Measurements from ENCODE around the gene ZCCHC4. TPM values are rescaled to one million over a fixed set of nuclear protein-coding genes. Genes with fewer than 3 reads are reported as not detected.

The ZCCHC4 gene
- total RNA-seq, 1 donor from 2014 or later = 13.8 TPM

GRCh38 chr4:25376754-25377571 lies 64.4 kb downstream of the ZCCHC4 start, which contains the start of gene ANAPC4:
ANAPC4 (plus strand) TSS chr4:25377263; CDS start chr4:25377428, 165 bp downstream.
- intact Hi-C loops (cut with micrococcal nuclease) = loop anchor here (1.0 to 5.0 kb wide), 9 partner anchors 46 to 1206 kb away; partner anchors contain the start of genes DHX15, PI4K2B, SEL1L3 and SEPSECS

- intact Hi-C loops (cut with micrococcal nuclease) = loop anchor here (1.0 to 5.0 kb wide), 10 partner anchors 47 to 1479 kb away; partner anchors contain the start of genes DHX15, PI4K2B, SEL1L3 and SEPSECS
Measured at GRCh38 chr4:25377572-25378436, 65.2 kb downstream of the ZCCHC4 start.

DNA sequence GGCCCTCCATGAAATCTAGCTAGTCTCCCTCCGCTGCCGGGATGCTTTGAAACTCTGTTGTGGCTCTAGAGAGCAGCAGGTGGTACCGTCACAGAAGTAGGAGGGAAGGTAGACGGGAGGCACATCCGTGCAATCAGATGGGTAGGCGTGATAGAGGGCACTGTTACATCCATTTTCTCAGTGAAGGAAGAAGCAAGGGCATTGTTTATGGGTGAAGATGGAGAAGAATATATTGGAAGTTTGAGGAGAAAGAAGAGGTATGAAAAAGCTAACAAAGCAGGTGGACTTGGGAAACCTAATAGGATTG lies 65.8 kb downstream of the ZCCHC4 start:
- intact Hi-C loops (cut with micrococcal nuclease) = loop anchor here (2.0 to 5.0 kb wide), 2 partner anchors 484 to 1478 kb away; partner anchors contain the start of gene SEL1L3

- intact Hi-C loops (cut with micrococcal nuclease) = loop anchor here (2.0 to 5.0 kb wide), 2 partner anchors 483 to 1477 kb away; partner anchors contain the start of gene SEL1L3
Measured at GRCh38 chr4:25379591-25379990, 67.0 kb downstream of the ZCCHC4 start.

- intact Hi-C loops (cut with micrococcal nuclease) = no loop called here
Measured at GRCh38 chr4:25383647-25384046, 71.1 kb downstream of the ZCCHC4 start.

- intact Hi-C loops (cut with micrococcal nuclease) = no loop called here
Measured at GRCh38 chr4:25386926-25387325, 74.4 kb downstream of the ZCCHC4 start.

GRCh38 chr4:25397305-25397704 lies 84.7 kb downstream of the ZCCHC4 start:
- intact Hi-C loops (cut with micrococcal nuclease) = no loop called here

GRCh38 chr4:25399510-25399909 lies 86.9 kb downstream of the ZCCHC4 start:
- intact Hi-C loops (cut with micrococcal nuclease) = no loop called here

- intact Hi-C loops (cut with micrococcal nuclease) = no loop called here
Measured at GRCh38 chr4:25401066-25401465, 88.5 kb downstream of the ZCCHC4 start.

DNA sequence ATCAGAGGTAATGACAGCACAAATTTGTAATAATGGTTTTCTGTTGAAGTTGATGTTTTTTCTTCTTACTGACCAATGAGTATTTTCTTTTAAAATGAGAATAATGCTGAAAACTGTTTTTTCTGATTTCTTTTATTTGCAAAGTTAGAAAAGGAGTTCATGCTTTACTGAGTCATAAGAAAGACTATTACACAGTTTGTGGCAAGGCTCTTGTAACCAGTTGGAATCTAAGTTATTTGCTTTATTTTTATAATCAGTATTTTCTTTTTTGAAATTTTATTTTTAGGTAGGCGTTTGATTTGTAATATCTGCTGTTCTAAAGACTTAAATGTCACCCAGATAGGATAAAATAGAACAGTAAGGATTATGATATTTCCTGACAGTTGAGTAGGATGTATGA lies 89.9 kb downstream of the ZCCHC4 start:
- intact Hi-C loops (cut with micrococcal nuclease) = no loop called here

GRCh38 chr4:25403699-25404098 lies 91.1 kb downstream of the ZCCHC4 start:
- intact Hi-C loops (cut with micrococcal nuclease) = no loop called here

- intact Hi-C loops (cut with micrococcal nuclease) = no loop called here
Measured at GRCh38 chr4:25405453-25405852, 92.9 kb downstream of the ZCCHC4 start.

DNA sequence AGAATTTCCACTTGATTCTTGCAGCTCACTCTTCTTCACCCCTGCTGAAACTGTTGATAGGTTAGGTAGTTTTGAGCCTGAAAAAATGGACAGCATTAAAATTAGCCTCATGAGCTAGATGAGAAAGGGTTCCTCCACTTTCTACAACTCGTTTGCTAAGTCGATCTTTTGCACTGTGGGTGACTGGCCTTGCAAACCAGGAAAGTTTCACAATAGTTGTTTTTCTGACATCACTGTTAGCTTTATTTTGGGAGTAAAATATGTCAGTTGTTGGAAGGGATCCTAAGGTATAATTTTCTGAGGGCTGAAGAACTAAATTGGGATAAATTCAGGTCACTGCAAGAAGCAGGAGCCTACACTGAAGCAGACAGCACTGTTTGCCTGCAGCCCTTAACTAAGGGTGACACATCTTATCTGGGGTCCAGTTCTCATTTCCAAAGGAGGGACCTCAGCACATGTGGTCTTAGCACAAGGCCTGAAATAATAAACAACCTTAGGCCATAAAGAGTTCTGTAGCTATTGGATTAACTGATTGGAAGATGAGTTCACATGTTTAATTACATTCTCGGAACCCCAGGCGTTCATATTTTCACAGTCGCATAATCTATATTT lies 93.6 kb downstream of the ZCCHC4 start:
- intact Hi-C loops (cut with micrococcal nuclease) = no loop called here

DNA sequence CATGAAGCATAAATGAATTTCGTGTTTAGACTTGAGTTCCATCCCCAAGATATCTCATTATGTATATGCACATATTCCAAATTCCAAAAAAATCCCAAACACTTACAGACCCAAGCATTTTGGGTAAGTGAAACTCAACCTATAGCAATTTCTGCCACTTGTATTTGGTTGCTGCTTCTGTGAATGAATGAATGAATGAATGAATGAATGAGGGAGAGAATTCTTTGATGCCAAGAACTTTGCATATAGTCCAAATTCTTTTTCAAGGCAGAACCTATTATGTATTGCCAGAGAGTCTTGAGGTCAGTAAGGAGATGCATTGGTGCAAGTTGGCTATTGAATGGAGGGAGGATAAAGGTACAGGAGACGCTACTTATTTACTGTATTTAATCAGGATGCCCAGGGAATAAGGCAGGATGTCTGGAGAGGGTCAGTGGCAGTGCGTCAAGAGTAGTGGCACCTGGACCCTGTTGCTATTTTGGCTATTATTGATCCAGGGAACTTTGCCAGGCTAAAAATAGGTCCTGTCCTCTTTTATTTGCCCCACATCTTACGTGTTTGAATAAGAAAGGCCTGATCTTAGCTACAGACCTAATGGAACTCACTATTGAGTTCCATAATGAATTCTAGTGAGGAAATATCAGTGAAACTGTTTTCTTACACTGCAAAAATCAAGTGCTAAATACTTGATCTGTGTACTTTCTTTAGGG lies 98.4 kb downstream of the ZCCHC4 start:
- intact Hi-C loops (cut with micrococcal nuclease) = no loop called here

- intact Hi-C loops (cut with micrococcal nuclease) = no loop called here
Measured at GRCh38 chr4:25413261-25413660, 100.7 kb downstream of the ZCCHC4 start.

DNA sequence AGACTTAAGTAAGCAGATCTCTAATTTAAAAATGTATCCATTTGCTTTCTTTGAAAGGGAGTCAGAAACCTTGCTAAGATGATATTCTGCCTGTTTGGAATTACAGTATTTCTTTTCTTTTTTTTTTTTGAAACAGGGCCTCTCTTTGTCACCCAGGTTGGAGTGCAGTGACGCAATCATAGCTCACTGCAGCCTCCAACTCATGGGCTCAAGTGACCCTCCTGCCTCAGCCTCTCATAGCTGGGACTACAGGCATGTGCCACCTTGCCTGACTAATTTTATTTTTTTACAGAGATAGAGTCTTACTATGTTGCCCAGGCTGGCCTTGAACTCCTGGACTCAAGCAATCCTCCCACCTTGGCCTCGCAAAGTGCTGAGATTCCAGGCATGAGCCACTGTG lies 104.4 kb downstream of the ZCCHC4 start:
- intact Hi-C loops (cut with micrococcal nuclease) = no loop called here

Other genes with a start within 250 kb of the ZCCHC4 start
- 15.9 and 16.8 TPM in 2 replicates for gene SEPSECS, start 152.3 kb upstream of the ZCCHC4 start, total RNA-seq
- 27.2 and 29.7 TPM in 2 replicates for gene PI4K2B, start 78.7 kb upstream of the ZCCHC4 start, total RNA-seq
- 45.7 and 46.1 TPM in 2 replicates for gene ANAPC4, start 64.5 kb downstream of the ZCCHC4 start, total RNA-seq